ENCODE results near the gene CRACR2B. TPM values are rescaled to one million over a fixed set of nuclear protein-coding genes. Genes with fewer than 3 reads are reported as not detected.
A peak's percentile ranks its signal among the peaks of the same experiment; 100 is the strongest.

CRACR2B gene
- total RNA-seq, 6 donors from 2014 or later: 29.0 to 157 (median 41.4) TPM

DNA sequence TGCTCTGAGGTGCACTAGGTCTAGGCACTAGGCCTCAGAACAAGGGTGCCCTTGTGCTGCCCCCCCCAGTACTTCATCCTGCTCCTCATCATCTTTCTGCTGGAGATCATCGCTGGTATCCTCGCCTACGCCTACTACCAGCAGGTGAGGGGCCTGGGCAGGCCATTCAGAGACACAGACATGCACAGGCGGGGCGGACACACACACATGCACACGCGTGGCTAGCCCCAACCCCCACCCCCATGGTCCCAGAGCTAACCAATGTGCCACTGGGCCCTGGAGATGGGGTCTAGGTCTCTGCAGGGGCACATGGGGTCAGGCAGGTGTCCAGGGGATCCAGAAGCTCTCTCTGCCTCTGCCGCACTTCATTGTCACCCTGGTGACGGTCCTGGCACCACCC, 9.0 kb downstream of the CRACR2B start:
- Histone ChIP-seq H3K27me3 (no peaks in the 10 kb centered on the region), H3K4me3 (no peak overlapping the region), H3K36me3 (peaks cover 20 to 52% (median 49%) of the 10 kb centered on the region in 4 donors), H3K9me3 (no peaks in the 10 kb centered on the region), H3K4me1 (peaks cover 52 to 92% (median 60%) of the 10 kb centered on the region in 4 donors), H3K27ac (peak overlapping the region in 2 of 4 donors; percentile 8 to 87)
- no peak for TF ChIP-seq POLR2AphosphoS5 (IDR thresholded peaks at IDR 0.05)
- TF ChIP-seq CTCF (IDR thresholded peaks at IDR 0.05): no peak
- TF ChIP-seq EP300 (IDR thresholded peaks at IDR 0.05): no peak
- no peak for TF ChIP-seq POLR2A (IDR thresholded peaks at IDR 0.05)
- WGBS, 2 donors: 98 to 100% methylated on average over 3 to 9 of the region's 9 CpGs
- ATAC-seq (ENCODE audit: low FRiP score in 2 of 2) (no peak), DNase-seq (peak in 1 of 2 donors; percentile 32)

GRCh38 chr11:837189-837989, 9.7 kb downstream of the CRACR2B start:
- DNase-seq: peak in 1 of 2 donors; percentile 79
- Histone ChIP-seq H3K4me3 (no peak overlapping the region), H3K27ac (peak overlapping the region in 2 of 4 donors; percentile 8 to 87), H3K27me3 (no peaks in the 10 kb centered on the region), H3K36me3 (peaks cover 20 to 52% (median 49%) of the 10 kb centered on the region in 4 donors), H3K9me3 (no peaks in the 10 kb centered on the region), H3K4me1 (peaks cover 47 to 88% (median 54%) of the 10 kb centered on the region in 4 donors)
- ATAC-seq (ENCODE audit: low FRiP score in 2 of 2): no peak
- 80 to 93% methylated on average over 14 to 16 of the region's 22 CpGs for WGBS, 2 donors
- TF ChIP-seq CTCF (IDR thresholded peaks at IDR 0.05) (peak in 1 of 6 experiments; percentile 4), EP300 (IDR thresholded peaks at IDR 0.05) (no peak)

DNA sequence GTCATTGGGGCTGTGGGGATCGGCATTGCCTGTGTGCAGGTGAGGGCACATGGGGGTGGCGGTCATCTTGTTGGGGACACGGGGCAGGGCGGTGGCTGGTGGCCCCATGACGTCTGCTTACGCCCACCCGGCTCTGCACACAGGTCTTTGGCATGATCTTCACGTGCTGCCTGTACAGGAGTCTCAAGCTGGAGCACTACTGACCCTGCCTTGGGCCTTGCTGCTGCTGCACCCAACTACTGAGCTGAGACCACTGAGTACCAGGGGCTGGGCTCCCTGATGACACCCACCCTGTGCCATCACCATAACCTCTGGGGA, 10.2 kb downstream of the CRACR2B start:
- TF ChIP-seq POLR2AphosphoS5 (IDR thresholded peaks at IDR 0.05): no peak
- no peak for TF ChIP-seq CTCF (IDR thresholded peaks at IDR 0.05)
- TF ChIP-seq POLR2A (IDR thresholded peaks at IDR 0.05): no peak
- TF ChIP-seq EP300 (IDR thresholded peaks at IDR 0.05): no peak

GRCh38 chr11:838441-839279, 10.9 kb downstream of the CRACR2B start:
- no peak for ATAC-seq (ENCODE audit: low FRiP score in 2 of 2)
- Histone ChIP-seq H3K4me1 (peaks cover 45 to 89% (median 53%) of the 10 kb centered on the region in 4 donors), H3K4me3 (no peak overlapping the region), H3K27me3 (no peaks in the 10 kb centered on the region), H3K36me3 (peaks cover 20 to 52% (median 49%) of the 10 kb centered on the region in 4 donors), H3K9me3 (no peaks in the 10 kb centered on the region), H3K27ac (peak overlapping the region; percentile 30 to 87 (median 36))
- peak in 1 of 2 donors; percentile 70 for DNase-seq
- 60 to 75% methylated on average over 5 to 17 of the region's 17 CpGs for WGBS, 2 donors
- TF ChIP-seq POLR2AphosphoS5 (IDR thresholded peaks at IDR 0.05) (no peak), CTCF (IDR thresholded peaks at IDR 0.05) (peak in 2 of 6 experiments; percentile 14 to 22)

More for the DNA sequence above, 10.2 kb downstream of the CRACR2B start:
- peaks cover 45 to 88% (median 52%) of the 10 kb centered on the region in 4 donors for H3K4me1 ChIP-seq
- no peak for ATAC-seq (ENCODE audit: low FRiP score in 2 of 2)
- DNase-seq: no peak
- no peaks in the 10 kb centered on the region for H3K9me3 ChIP-seq
- no peak overlapping the region for H3K4me3 ChIP-seq
- peak overlapping the region in 1 of 4 donors; percentile 87 for H3K27ac ChIP-seq
- WGBS, 2 donors: 73 to 90% methylated on average over 7 to 8 of the region's 8 CpGs
- no peaks in the 10 kb centered on the region for H3K27me3 ChIP-seq
- H3K36me3 ChIP-seq: peaks cover 20 to 52% (median 49%) of the 10 kb centered on the region in 4 donors

All from upper lobe of left lung (tissue), 6 donors.